H1 (cell line): Measurements from ENCODE around the gene RDM1. TPM values are rescaled to one million over a fixed set of nuclear protein-coding genes. Genes with fewer than 3 reads are reported as not detected.
A peak's percentile ranks its signal among the peaks of the same experiment; 100 is the strongest.

Experiments
- CTCF ChIA-PET: fragments of 300-600 bp; sonication (Branson Sonifier 250); formaldehyde crosslinking; loops from one replicate; lab custom pipeline; 2021; ENCODE audit not compliant: partially characterized antibody; lab: Charles Lee
- POLR2A ChIA-PET: fragments of 300-600 bp; sonication (Branson Sonifier 250); formaldehyde crosslinking; loops from one replicate; lab custom pipeline; 2021; ENCODE audit warnings: inconsistent platforms; ENCODE audit not compliant: partially characterized antibody; lab: Charles Lee
- DNase-seq, 2 experiments: peaks; one replicate each; pipeline versions ENCODE4 v3.0.0 to v3.0.0-alpha.2; 2010 to 2022; ENCODE audit warnings: low spot score in 2 of 2, low read depth in 1 of 2, mixed read lengths in 1 of 2
- FAIRE-seq: peaks from 2 replicates; lab custom pipeline; 2011; peaks lifted over from hg19 to GRCh38; lab: Jason Lieb, UNC
- H2AFZ ChIP-seq: 2 replicates; pipeline ENCODE4 v1.8.1; 2012; ENCODE audit warnings: low read length, inconsistent platforms
- H2AK5ac ChIP-seq: 2 replicates; pipeline ENCODE4 v1.6.1; 2013; ENCODE audit warnings: low read depth, low read length
- H2BK120ac ChIP-seq: replicated peaks from 2 replicates; pipeline ENCODE3; 2013; ENCODE audit warnings: low read depth, low read length, inconsistent platforms
- H2BK12ac ChIP-seq: 2 replicates; pipeline ENCODE4 v1.6.1; 2013; ENCODE audit warnings: low read depth, low read length
- H2BK15ac ChIP-seq: 2 replicates; pipeline ENCODE4 v1.6.1; 2013; ENCODE audit warnings: low read length
- H2BK20ac ChIP-seq: 2 replicates; pipeline ENCODE4 v1.6.1; 2013; ENCODE audit warnings: low read length
- H2BK5ac ChIP-seq: 2 replicates; pipeline ENCODE4 v1.6.1; 2013; ENCODE audit warnings: low read depth, low read length
- H3K14ac ChIP-seq: 2 replicates; pipeline ENCODE4 v1.6.1; 2013; ENCODE audit warnings: inconsistent platforms; ENCODE audit not compliant: insufficient read length
- H3K18ac ChIP-seq: 2 replicates; pipeline ENCODE4 v1.6.1; 2013; ENCODE audit warnings: low read length; ENCODE audit errors: extremely low read depth
- H3K23ac ChIP-seq: 2 replicates; pipeline ENCODE4 v1.6.1; 2013; ENCODE audit warnings: inconsistent platforms; ENCODE audit not compliant: insufficient read length
- H3K23me2 ChIP-seq: 2 replicates; pipeline ENCODE4 v1.6.1; 2013; ENCODE audit warnings: low read depth, low read length
- H3K27ac ChIP-seq: 2 replicates; pipeline ENCODE4 v1.6.1; 2011; ENCODE audit warnings: low read depth, low read length, inconsistent platforms
- H3K27me3 ChIP-seq, 4 experiments: replicated peaks in 1 of 4; 1 replicate in 1 of 4; 2 replicates in 3 of 4; pipeline versions ENCODE4 v1.6.1 to v1.8.1; 2011 to 2013; ENCODE audit warnings: low read length in 3 of 4, mild to moderate bottlenecking in 3 of 4, inconsistent platforms in 2 of 4, mixed read lengths in 2 of 4, moderate library complexity in 1 of 4; ENCODE audit not compliant: control insufficient read depth in 3 of 4, insufficient read depth in 3 of 4; ENCODE audit errors: extremely low read depth in 1 of 4
- H3K36me3 ChIP-seq, 4 experiments: 2 replicates each; pipeline versions ENCODE4 v1.6.1 to v1.8.1; 2011 to 2013; ENCODE audit warnings: mild to moderate bottlenecking in 4 of 4, low read length in 3 of 4, moderate library complexity in 2 of 4, control low read depth in 1 of 4, inconsistent platforms in 1 of 4; ENCODE audit not compliant: insufficient read depth in 4 of 4, control insufficient read depth in 2 of 4
- H3K4ac ChIP-seq: replicated peaks from 2 replicates; pipeline ENCODE3; 2013; ENCODE audit warnings: low read length, low read depth, mixed read lengths, inconsistent platforms; ENCODE audit not compliant: insufficient read length
- H3K4me1 ChIP-seq, 4 experiments: replicated peaks in 1 of 4; 1 replicate in 1 of 4; 2 replicates in 3 of 4; pipeline versions ENCODE4 v1.6.1 to v1.8.1; 2011 to 2013; ENCODE audit warnings: low read length in 3 of 4, inconsistent platforms in 2 of 4, mixed read lengths in 1 of 4; ENCODE audit not compliant: insufficient read depth in 4 of 4, control insufficient read depth in 3 of 4
- H3K4me2 ChIP-seq, 2 experiments: 2 replicates each; pipeline versions ENCODE4 v1.6.1 to v1.8.1; 2011 to 2013; ENCODE audit warnings: low read depth in 2 of 2, low read length in 2 of 2, control low read depth in 1 of 2, inconsistent platforms in 1 of 2, mild to moderate bottlenecking in 1 of 2; ENCODE audit not compliant: insufficient read depth in 1 of 2
- H3K4me3 ChIP-seq, 4 experiments: fragments of 200-600, 300-600 bp in 1 of 4; sonication (generic), shearing (Covaris generic), sonication (Bioruptor Twin) in 1 of 4; 2 replicates each; pipeline versions ENCODE4 v1.5.1 to v1.8.1; 2011 to 2016; ENCODE audit warnings: low read length in 4 of 4, low read depth in 3 of 4, control low read depth in 2 of 4, inconsistent platforms in 2 of 4, mild to moderate bottlenecking in 2 of 4, mixed read lengths in 1 of 4, moderate library complexity in 1 of 4; ENCODE audit not compliant: insufficient read depth in 2 of 4; ENCODE audit errors: extremely low read depth in 1 of 4
- H3K56ac ChIP-seq: replicated peaks from 2 replicates; pipeline ENCODE3; 2013; ENCODE audit warnings: low read depth, mild to moderate bottlenecking, mixed read lengths, low read length, inconsistent platforms; ENCODE audit not compliant: insufficient read length
- H3K79me1 ChIP-seq: 2 replicates; pipeline ENCODE4 v1.6.1; 2013; ENCODE audit warnings: low read depth, low read length, control low read depth
- H3K79me2 ChIP-seq, 2 experiments: 2 replicates each; pipeline versions ENCODE4 v1.6.1 to v1.8.1; 2012 to 2013; ENCODE audit warnings: low read length in 2 of 2, mild to moderate bottlenecking in 2 of 2, inconsistent platforms in 1 of 2; ENCODE audit not compliant: insufficient read depth in 2 of 2, control insufficient read depth in 1 of 2
- H3K9ac ChIP-seq, 4 experiments: replicated peaks in 1 of 4; 1 replicate in 1 of 4; 2 replicates in 3 of 4; pipeline versions ENCODE4 v1.6.1 to v1.8.1; 2011 to 2013; ENCODE audit warnings: low read depth in 3 of 4, low read length in 3 of 4, control low read depth in 2 of 4, mild to moderate bottlenecking in 2 of 4, moderate library complexity in 2 of 4, inconsistent platforms in 1 of 4; ENCODE audit errors: extremely low read depth in 1 of 4
- H3K9me3 ChIP-seq, 2 experiments: 2 replicates each; pipeline versions ENCODE4 v1.6.1 to v1.8.1; 2012 to 2013; ENCODE audit warnings: mild to moderate bottlenecking in 2 of 2, moderate library complexity in 2 of 2, control low read depth in 1 of 2, inconsistent platforms in 1 of 2, low read depth in 1 of 2, low read length in 1 of 2, mixed read lengths in 1 of 2; ENCODE audit not compliant: insufficient read depth in 2 of 2
- H4K20me1 ChIP-seq, 2 experiments: replicated peaks in 1 of 2; 2 replicates each; pipeline versions ENCODE3 to v1.8.1; 2011 to 2013; ENCODE audit warnings: inconsistent platforms in 2 of 2, low read length in 2 of 2, mild to moderate bottlenecking in 1 of 2; ENCODE audit not compliant: insufficient read depth in 2 of 2, control insufficient read depth in 1 of 2
- H4K5ac ChIP-seq: 2 replicates; pipeline ENCODE4 v1.6.1; 2013; ENCODE audit warnings: low read length, low read depth, mixed read lengths, inconsistent platforms; ENCODE audit not compliant: insufficient read length
- H4K8ac ChIP-seq: 2 replicates; pipeline ENCODE4 v1.8.0; 2013; ENCODE audit warnings: mild to moderate bottlenecking, moderate library complexity, low read length, inconsistent platforms; ENCODE audit not compliant: insufficient read depth; ENCODE audit errors: extremely low read depth
- H4K91ac ChIP-seq: replicated peaks from 2 replicates; pipeline ENCODE3; 2013; ENCODE audit warnings: low read length, mixed read lengths, inconsistent platforms; ENCODE audit not compliant: insufficient read length
- CEBPB ChIP-seq: IDR thresholded peaks from 2 replicates; pipeline ENCODE4 v1.6.1; 2012; ENCODE audit warnings: low read depth, low read length
- KDM4A ChIP-seq: IDR thresholded peaks from one replicate; pipeline ENCODE4 v1.7.1; 2012; ENCODE audit warnings: low read depth, mild to moderate bottlenecking, moderate library complexity, low read length, inconsistent platforms; ENCODE audit not compliant: severe bottlenecking
- PHF8 ChIP-seq: fragments of 200-600 bp; sonication (generic); conservative IDR thresholded peaks from 2 replicates; pipeline ENCODE4 v1.7.1; 2012; ENCODE audit warnings: low read depth, mild to moderate bottlenecking, inconsistent platforms, low read length, moderate library complexity
- SIN3A ChIP-seq, 2 experiments: IDR thresholded peaks in 1 of 2; conservative IDR thresholded peaks in 1 of 2; 2 replicates each; pipeline ENCODE4 v1.6.1; 2011 to 2012; ENCODE audit warnings: low read length in 2 of 2, improper control_type of control experiment in 1 of 2, low read depth in 1 of 2, mild to moderate bottlenecking in 1 of 2
- USF2 ChIP-seq: IDR thresholded peaks from 2 replicates; pipeline ENCODE4 v1.6.1; 2011; ENCODE audit warnings: low read length, improper control_type of control experiment
- WGBS, 2 experiments: shearing (Covaris generic) in 1 of 2; methylation state at CpG; one replicate each; pipeline versions ENCODE4 v1.1.6 to v1.1.7; 2013 to 2015; ENCODE audit warnings: low lambda C conversion rate in 2 of 2, mixed read lengths in 2 of 2, inconsistent platforms in 1 of 2, low coverage in 1 of 2, missing lambda C conversion rate in 1 of 2; ENCODE audit not compliant: insufficient replicate concordance in 2 of 2, insufficient coverage in 1 of 2, insufficient read length in 1 of 2; ENCODE audit errors: extremely low coverage in 1 of 2, missing lambda C conversion rate in 1 of 2; 5-methylcytosine and 5-hydroxymethylcytosine counted together
- polyA plus RNA-seq, 7 experiments: library from polyadenylated mRNA; depleted of rRNA in 3 of 7; stranded (reverse) in 5 of 7; unstranded in 2 of 7; fragments of >200 nt in 5 of 7; fragments of 200-250 nt in 2 of 7; gene quantifications; 1 replicate in 5 of 7; 2 replicates in 1 of 7; 4 replicates in 1 of 7; pipeline versions ENCODE4 v1.2.1 to v1.2.3, GENCODE V29; 2011 to 2013; ENCODE audit warnings: missing spikeins in 2 of 7, mixed read lengths in 2 of 7
- total RNA-seq: library from RNA; stranded (reverse); fragmentation: NEBNext Ultra II Directional; extraction: Animal tissue kit (Norgen Biotek cat#: 25700); gene quantifications from 2 replicates; pipeline ENCODE4 v1.2.1, GENCODE V29; 2021

RDM1 gene
- total and polyA plus RNA-seq, 2 of the 8 experiments (the other 6 are each of a cell fraction or from before 2014, with no cell fraction given), result 7.3 to 9.7 TPM

DNA sequence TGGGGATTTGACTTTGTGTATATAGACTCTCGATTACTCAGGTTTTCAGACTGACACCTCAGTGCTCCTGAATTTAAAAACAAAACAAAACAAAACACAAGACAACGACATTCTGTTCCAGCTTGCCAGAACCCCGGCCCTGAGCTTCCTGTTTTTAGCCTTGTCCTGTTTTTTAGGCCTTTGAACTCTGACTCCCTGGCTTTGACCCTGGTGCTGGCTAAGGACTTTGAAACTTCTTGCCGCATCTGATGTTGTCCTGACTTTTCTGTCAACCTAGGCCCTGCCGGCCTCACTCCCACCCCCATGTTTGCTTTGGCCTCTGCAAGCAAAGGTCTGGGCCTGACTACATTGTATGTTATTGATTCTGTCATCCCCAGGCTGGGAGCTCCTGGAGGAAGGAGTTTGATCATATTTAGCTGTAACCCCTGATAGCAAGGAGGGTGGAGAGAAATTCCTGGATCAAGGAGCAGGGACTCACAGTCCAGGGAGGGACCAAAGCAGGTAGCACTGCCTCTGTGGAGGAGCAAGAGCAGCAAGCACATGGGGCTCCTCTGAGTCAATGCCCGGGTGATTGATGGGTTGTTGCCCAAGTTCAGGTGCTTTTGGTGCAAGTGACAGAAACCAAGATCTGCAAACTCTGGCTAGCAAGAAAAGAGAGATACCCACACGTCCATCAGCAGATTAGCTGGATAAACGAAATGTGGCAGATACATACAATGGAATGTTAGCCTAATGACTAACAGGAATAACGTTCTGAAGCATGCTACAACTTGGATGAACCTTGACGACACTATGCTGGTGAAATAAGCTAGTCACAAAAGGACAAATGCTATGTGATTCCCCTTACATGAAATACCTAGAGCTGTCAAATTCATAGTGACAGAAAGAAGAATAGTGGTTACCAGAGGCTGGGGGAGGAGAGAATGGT is 43.0 kb upstream of the RDM1 start:
- ChIA-PET CTCF (interaction anchor here (0.8 to 4.2 kb wide), 7 partner anchors 8 to 175 kb away, joined by 3 to 11 read pairs (median 3); partner anchors contain the start of gene CCL16), POLR2A (no interaction called here)
- H3K27me3 ChIP-seq, result no peaks in the 10 kb centered on the region
- H3K79me1 ChIP-seq, result no peaks in the 10 kb centered on the region
- DNase-seq, result no peak
- H3K14ac ChIP-seq, result no peak overlapping the region
- no peak overlapping the region for H2BK120ac ChIP-seq
- FAIRE-seq, result no peak
- no peak overlapping the region for H3K4ac ChIP-seq
- no peak overlapping the region for H3K56ac ChIP-seq
- 89% methylated on average over 10 of the region's 10 CpGs; no CpG with 5 or more reads in 1 of the 2 experiments for WGBS, 2 experiments
- no peak overlapping the region for H3K4me2 ChIP-seq
- H2BK20ac ChIP-seq, result no peak overlapping the region
- H3K27ac ChIP-seq, result no peak overlapping the region
- H3K79me2 ChIP-seq, result no peaks in the 10 kb centered on the region
- no peak overlapping the region for H4K5ac ChIP-seq
- H3K9me3 ChIP-seq, result no peaks in the 10 kb centered on the region
- H2BK12ac ChIP-seq, result no peak overlapping the region
- no peak overlapping the region for H2BK15ac ChIP-seq
- H4K8ac ChIP-seq, result peak overlapping the region; percentile 65; the same call in 1 of the 2 replicates
- no peaks in the 10 kb centered on the region for H3K23me2 ChIP-seq
- H3K18ac ChIP-seq, result no peak overlapping the region
- H3K23ac ChIP-seq, result no peak overlapping the region
- no peak overlapping the region for H3K9ac ChIP-seq
- H3K36me3 ChIP-seq, result no peaks in the 10 kb centered on the region
- no peak overlapping the region for H2AK5ac ChIP-seq
- peaks cover 0 to 2% (median 0%) of the 10 kb centered on the region in 4 experiments; a peak in 2 of 7 replicates for H3K4me1 ChIP-seq
- no peak overlapping the region for H3K4me3 ChIP-seq
- no peak overlapping the region for H4K91ac ChIP-seq
- H4K20me1 ChIP-seq, result no peaks in the 10 kb centered on the region
- H2BK5ac ChIP-seq, result no peak overlapping the region; the same call in 1 of the 2 replicates
- no peak overlapping the region for H2AFZ ChIP-seq
- TF ChIP-seq CEBPB (no peak), PHF8 (no peak), KDM4A (no peak), SIN3A (conservative IDR thresholded peaks at IDR 0.05 in 1 of 2, IDR thresholded peaks at IDR 0.05 in 1 of 2; ENCODE audit: low read depth in 1 of 2, low read length in 2 of 2) (no peak), USF2 (no peak)
